HepG2 (cell line): ENCODE results near the gene STK11. TPM values are rescaled to one million over a fixed set of nuclear protein-coding genes. Genes with fewer than 3 reads are reported as not detected.
A peak's percentile ranks its signal among the peaks of the same experiment; 100 is the strongest.

Experiments
- CBX1 ChIP-seq: IDR thresholded peaks from one replicate; pipeline ENCODE4 v1.6.1; 2016; ENCODE audit warnings: antibody characterized with exemption, low read depth
- CCAR2 ChIP-seq: fragments of 200-400 bp; formaldehyde crosslinking; optimal IDR thresholded peaks from 2 replicates; pipeline ENCODE3; 2018; ENCODE audit warnings: low read depth, mild to moderate bottlenecking, low read length, moderate library complexity
- HIVEP1 ChIP-seq: sonication (generic); formaldehyde crosslinking; IDR thresholded peaks from 2 replicates; pipeline ENCODE4 v1.4.0; 2020; ENCODE audit warnings: mild to moderate bottlenecking, missing genetic modification reagents
- MEF2D ChIP-seq: sonication (generic); formaldehyde crosslinking; IDR thresholded peaks from 2 replicates; pipeline ENCODE4 v1.5.1; 2020; ENCODE audit warnings: mild to moderate bottlenecking, missing genetic modification reagents
- ZBTB42 ChIP-seq: sonication (generic); formaldehyde crosslinking; IDR thresholded peaks from 2 replicates; pipeline ENCODE4 v1.5.0; 2020; ENCODE audit warnings: mild to moderate bottlenecking, missing genetic modification reagents
- ZFP1 ChIP-seq: IDR thresholded peaks from 2 replicates; pipeline ENCODE4 v1.6.1; 2016
- ZNF329 ChIP-seq: sonication (generic); formaldehyde crosslinking; IDR thresholded peaks from 2 replicates; pipeline ENCODE4 v1.9.0; 2021; ENCODE audit warnings: low read depth, mild to moderate bottlenecking, missing genetic modification reagents
- ZNF556 ChIP-seq: sonication (generic); formaldehyde crosslinking; IDR thresholded peaks from 2 replicates; pipeline ENCODE4 v1.4.0; 2020; ENCODE audit warnings: mild to moderate bottlenecking, missing genetic modification reagents, borderline replicate concordance
- ZNF616 ChIP-seq: sonication (generic); formaldehyde crosslinking; IDR thresholded peaks from 2 replicates; pipeline ENCODE4 v1.5.0; 2020; ENCODE audit warnings: low read depth, mild to moderate bottlenecking, missing genetic modification reagents
- ZNF83 ChIP-seq: sonication (generic); formaldehyde crosslinking; IDR thresholded peaks from 2 replicates; pipeline ENCODE4 v1.4.0; 2020; ENCODE audit warnings: missing genetic modification reagents, mild to moderate bottlenecking, borderline replicate concordance
- polyA plus RNA-seq, 8 experiments: library from polyadenylated mRNA; depleted of rRNA in 3 of 8; stranded (reverse) in 7 of 8; unstranded in 1 of 8; fragments of >200 nt; fragmentation: Illumina TruSeq in 4 of 8; extraction: Trizol in 4 of 8; gene quantifications; 2 replicates each; pipeline versions ENCODE4 v1.2.1 to v1.2.3, GENCODE V29; 2011 to 2016; ENCODE audit warnings: low read depth in 4 of 8, missing spikeins in 1 of 8, mixed read lengths in 1 of 8; ENCODE audit not compliant: insufficient read depth in 1 of 8
- total RNA-seq, 5 experiments: library from RNA; depleted of rRNA; stranded (reverse); fragments of >200 nt; fragmentation: Illumina TruSeq; extraction: Trizol; gene quantifications; 2 replicates each; pipeline ENCODE4 v1.2.3, GENCODE V29; 2016; ENCODE audit warnings: low read depth in 1 of 5
- TF ChIP-seq, protein P1 (sequence below): sonication (generic); formaldehyde crosslinking; IDR thresholded peaks from 2 replicates; pipeline ENCODE4 v1.4.0; 2020; ENCODE audit warnings: mild to moderate bottlenecking, missing genetic modification reagents
- TF ChIP-seq, protein P2 (sequence below): sonication (generic); formaldehyde crosslinking; IDR thresholded peaks from 2 replicates; pipeline ENCODE4 v1.8.1; 2022; ENCODE audit warnings: low read depth, mild to moderate bottlenecking, missing genetic modification reagents
- TF ChIP-seq, protein P3 (sequence below): sonication (generic); formaldehyde crosslinking; IDR thresholded peaks from 2 replicates; pipeline ENCODE4 v1.8.0; 2022; ENCODE audit warnings: missing genetic modification reagents, mild to moderate bottlenecking, borderline replicate concordance
- TF ChIP-seq, protein P4 (sequence below): sonication (generic); formaldehyde crosslinking; IDR thresholded peaks from 2 replicates; pipeline ENCODE4 v1.4.0; 2020; ENCODE audit warnings: missing genetic modification reagents, borderline replicate concordance

The STK11 gene
- total and polyA plus RNA-seq, 2 of the 13 experiments (the other 11 are each of a cell fraction or from before 2014, with no cell fraction given), result 27.5 to 43.6 TPM

DNA sequence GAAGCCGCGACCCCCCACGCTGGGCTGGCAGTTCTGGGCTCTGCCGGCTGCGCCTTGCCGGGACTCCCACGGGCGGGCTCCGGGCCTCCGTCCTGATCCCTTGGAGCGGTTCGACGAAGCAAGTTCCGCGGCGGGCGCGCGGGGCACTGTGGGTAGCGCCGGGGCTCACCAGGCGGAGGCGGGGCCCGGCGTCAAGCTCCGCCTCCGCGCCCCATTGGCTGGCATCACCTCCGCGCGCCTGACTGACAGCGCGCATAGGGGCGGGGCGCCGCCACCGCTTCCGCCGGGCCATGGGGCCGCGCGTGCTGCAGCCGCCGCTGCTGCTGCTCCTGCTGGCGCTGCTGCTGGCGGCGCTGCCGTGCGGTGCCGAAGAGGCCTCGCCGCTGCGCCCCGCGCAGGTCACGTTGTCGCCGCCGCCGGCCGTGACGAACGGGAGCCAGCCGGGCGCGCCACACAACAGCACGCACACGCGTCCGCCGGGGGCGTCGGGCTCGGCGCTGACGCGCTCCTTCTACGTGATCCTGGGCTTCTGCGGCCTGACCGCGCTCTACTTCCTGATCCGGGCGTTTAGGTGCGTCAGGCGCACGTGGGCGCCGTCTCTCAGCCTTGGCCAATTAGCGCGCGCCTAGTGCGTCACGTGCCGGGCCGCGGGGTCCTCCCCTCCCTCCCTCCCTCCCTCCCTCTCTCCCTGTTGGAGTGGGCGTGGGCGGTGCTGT is 69.8 kb downstream of the STK11 start, which contains the start of gene FAM174C (continued):
- TF ChIP-seq, protein P1, sequence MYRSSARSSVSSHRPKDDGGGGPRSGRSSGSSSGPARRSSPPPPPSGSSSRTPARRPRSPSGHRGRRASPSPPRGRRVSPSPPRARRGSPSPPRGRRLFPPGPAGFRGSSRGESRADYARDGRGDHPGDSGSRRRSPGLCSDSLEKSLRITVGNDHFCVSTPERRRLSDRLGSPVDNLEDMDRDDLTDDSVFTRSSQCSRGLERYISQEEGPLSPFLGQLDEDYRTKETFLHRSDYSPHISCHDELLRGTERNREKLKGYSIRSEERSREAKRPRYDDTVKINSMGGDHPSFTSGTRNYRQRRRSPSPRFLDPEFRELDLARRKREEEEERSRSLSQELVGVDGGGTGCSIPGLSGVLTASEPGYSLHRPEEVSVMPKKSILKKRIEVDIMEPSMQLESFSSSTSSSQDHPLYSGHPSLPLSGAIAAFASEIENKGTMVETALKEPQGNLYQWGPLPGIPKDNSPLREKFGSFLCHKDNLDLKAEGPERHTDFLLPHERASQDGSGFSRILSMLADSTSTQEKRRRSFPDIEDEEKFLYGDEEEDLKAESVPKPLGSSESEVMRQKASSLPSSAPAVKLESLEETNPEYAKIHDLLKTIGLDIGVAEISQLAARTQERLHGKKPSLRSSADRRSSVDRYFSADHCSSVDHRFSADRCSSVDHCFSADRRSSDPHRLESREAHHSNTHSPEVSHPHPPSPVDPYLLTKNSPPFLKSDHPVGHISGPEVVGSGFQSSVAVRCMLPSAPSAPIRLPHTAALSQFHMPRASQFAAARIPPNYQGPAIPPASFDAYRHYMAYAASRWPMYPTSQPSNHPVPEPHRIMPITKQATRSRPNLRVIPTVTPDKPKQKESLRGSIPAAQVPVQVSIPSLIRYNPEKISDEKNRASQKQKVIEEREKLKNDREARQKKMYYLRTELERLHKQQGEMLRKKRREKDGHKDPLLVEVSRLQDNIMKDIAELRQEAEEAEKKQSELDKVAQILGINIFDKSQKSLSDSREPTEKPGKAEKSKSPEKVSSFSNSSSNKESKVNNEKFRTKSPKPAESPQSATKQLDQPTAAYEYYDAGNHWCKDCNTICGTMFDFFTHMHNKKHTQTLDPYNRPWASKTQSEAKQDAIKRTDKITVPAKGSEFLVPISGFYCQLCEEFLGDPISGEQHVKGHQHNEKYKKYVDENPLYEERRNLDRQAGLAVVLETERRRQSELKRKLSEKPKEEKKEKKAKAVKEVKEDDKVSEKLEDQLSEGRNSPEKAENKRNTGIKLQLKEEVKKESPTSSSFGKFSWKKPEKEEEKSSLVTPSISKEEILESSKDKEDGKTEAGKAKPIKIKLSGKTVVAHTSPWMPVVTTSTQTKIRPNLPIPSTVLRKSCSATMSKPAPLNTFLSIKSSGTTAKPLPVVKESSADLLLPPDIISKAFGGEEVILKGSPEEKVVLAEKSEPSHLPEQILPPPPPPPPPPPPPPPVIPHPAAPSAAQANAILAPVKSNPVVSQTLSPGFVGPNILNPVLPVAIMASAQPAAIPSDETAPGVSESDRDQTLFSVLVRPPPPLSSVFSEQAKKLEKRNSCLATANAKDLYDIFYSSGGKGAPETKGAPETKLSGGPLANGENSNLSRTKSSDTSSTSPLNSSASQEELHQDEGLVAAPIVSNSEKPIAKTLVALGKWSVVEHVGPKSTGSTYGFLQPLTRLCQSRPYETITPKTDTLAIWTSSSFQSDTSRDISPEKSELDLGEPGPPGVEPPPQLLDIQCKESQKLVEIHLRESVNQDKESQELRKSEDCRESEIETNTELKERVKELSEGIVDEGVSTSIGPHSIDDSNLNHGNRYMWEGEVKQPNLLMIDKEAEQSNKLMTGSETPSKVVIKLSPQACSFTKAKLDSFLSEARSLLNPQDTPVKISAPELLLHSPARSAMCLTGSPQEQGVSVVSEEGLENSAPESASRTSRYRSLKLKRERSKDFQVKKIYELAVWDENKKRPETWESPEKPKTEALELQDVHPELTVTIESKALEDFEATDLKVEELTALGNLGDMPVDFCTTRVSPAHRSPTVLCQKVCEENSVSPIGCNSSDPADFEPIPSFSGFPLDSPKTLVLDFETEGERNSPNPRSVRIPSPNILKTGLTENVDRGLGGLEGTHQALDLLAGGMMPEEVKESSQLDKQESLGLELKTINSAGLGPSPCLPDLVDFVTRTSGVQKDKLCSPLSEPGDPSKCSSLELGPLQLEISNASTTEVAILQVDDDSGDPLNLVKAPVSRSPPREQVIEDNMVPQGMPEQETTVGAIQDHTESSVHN (CRISPR knock-in tag), result peak; percentile 74; the same call in 1 of the 2 replicates
- TF ChIP-seq HIVEP1 (CRISPR knock-in tag) (no peak; the same call in 1 of the 2 replicates), ZBTB42 (CRISPR knock-in tag) (no peak), MEF2D (CRISPR knock-in tag) (no peak), ZNF556 (CRISPR knock-in tag) (no peak), CCAR2 (no peak), ZNF616 (CRISPR knock-in tag) (peak; percentile 58; the same call in 1 of the 2 replicates), CBX1 (no peak), ZFP1 (CRISPR knock-in tag) (no peak), ZNF83 (CRISPR knock-in tag) (no peak), ZNF329 (CRISPR knock-in tag) (no peak; the same call in 1 of the 2 replicates)
- TF ChIP-seq, protein P2, sequence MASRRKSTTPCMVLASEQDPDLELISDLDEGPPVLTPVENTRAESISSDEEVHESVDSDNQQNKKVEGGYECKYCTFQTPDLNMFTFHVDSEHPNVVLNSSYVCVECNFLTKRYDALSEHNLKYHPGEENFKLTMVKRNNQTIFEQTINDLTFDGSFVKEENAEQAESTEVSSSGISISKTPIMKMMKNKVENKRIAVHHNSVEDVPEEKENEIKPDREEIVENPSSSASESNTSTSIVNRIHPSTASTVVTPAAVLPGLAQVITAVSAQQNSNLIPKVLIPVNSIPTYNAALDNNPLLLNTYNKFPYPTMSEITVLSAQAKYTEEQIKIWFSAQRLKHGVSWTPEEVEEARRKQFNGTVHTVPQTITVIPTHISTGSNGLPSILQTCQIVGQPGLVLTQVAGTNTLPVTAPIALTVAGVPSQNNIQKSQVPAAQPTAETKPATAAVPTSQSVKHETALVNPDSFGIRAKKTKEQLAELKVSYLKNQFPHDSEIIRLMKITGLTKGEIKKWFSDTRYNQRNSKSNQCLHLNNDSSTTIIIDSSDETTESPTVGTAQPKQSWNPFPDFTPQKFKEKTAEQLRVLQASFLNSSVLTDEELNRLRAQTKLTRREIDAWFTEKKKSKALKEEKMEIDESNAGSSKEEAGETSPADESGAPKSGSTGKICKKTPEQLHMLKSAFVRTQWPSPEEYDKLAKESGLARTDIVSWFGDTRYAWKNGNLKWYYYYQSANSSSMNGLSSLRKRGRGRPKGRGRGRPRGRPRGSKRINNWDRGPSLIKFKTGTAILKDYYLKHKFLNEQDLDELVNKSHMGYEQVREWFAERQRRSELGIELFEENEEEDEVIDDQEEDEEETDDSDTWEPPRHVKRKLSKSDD (CRISPR knock-in tag), result no peak; the same call in 1 of the 2 replicates
- TF ChIP-seq, protein P3, sequence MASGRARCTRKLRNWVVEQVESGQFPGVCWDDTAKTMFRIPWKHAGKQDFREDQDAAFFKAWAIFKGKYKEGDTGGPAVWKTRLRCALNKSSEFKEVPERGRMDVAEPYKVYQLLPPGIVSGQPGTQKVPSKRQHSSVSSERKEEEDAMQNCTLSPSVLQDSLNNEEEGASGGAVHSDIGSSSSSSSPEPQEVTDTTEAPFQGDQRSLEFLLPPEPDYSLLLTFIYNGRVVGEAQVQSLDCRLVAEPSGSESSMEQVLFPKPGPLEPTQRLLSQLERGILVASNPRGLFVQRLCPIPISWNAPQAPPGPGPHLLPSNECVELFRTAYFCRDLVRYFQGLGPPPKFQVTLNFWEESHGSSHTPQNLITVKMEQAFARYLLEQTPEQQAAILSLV, result no peak
- TF ChIP-seq, protein P4, sequence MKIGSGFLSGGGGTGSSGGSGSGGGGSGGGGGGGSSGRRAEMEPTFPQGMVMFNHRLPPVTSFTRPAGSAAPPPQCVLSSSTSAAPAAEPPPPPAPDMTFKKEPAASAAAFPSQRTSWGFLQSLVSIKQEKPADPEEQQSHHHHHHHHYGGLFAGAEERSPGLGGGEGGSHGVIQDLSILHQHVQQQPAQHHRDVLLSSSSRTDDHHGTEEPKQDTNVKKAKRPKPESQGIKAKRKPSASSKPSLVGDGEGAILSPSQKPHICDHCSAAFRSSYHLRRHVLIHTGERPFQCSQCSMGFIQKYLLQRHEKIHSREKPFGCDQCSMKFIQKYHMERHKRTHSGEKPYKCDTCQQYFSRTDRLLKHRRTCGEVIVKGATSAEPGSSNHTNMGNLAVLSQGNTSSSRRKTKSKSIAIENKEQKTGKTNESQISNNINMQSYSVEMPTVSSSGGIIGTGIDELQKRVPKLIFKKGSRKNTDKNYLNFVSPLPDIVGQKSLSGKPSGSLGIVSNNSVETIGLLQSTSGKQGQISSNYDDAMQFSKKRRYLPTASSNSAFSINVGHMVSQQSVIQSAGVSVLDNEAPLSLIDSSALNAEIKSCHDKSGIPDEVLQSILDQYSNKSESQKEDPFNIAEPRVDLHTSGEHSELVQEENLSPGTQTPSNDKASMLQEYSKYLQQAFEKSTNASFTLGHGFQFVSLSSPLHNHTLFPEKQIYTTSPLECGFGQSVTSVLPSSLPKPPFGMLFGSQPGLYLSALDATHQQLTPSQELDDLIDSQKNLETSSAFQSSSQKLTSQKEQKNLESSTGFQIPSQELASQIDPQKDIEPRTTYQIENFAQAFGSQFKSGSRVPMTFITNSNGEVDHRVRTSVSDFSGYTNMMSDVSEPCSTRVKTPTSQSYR (CRISPR knock-in tag), result peak; percentile 31
